Forelimb muscle (tissue), 1 donor: ENCODE measurements around the gene CDHR5. TPM values are rescaled to one million over a fixed set of nuclear protein-coding genes. Genes with fewer than 3 reads are reported as not detected.

Experiments
- DNase-seq: peaks from one replicate; pipeline ENCODE4 v3.0.0-alpha.2; 2013; ENCODE audit warnings: low read depth
- polyA plus RNA-seq: library from polyadenylated mRNA; unstranded; fragments of 120-200 nt; gene quantifications from one replicate; pipeline ENCODE4 v1.2.1, GENCODE V29; 2013; ENCODE audit not compliant: insufficient read length

Gene CDHR5
- polyA plus RNA-seq, 1 donor: 1.9 TPM

- DNase-seq: peak; percentile 72
Measured at GRCh38 chr11:568306-569157, 56.2 kb downstream of the CDHR5 start.

- DNase-seq: no peak
Measured at GRCh38 chr11:567629-568292, 57.0 kb downstream of the CDHR5 start.

GRCh38 chr11:567011-567628, 57.6 kb downstream of the CDHR5 start:
- no peak for DNase-seq

Other genes with a start within 250 kb of the CDHR5 start
- 0.16 TPM for gene PKP3, start 230.7 kb downstream of the CDHR5 start, polyA plus RNA-seq
- gene SIGIRR, start 210.0 kb downstream of the CDHR5 start, polyA plus RNA-seq: 11.6 TPM
- gene ANO9, start 182.9 kb downstream of the CDHR5 start, polyA plus RNA-seq: 0.20 TPM
- 33.3 TPM for gene PTDSS2, start 174.7 kb downstream of the CDHR5 start, polyA plus RNA-seq
- 85.0 TPM for gene RNH1, start 117.7 kb downstream of the CDHR5 start, polyA plus RNA-seq
- gene HRAS, start 89.4 kb downstream of the CDHR5 start, polyA plus RNA-seq: 120 TPM
- 7.3 TPM for gene LRRC56, start 87.4 kb downstream of the CDHR5 start, polyA plus RNA-seq
- 0.52 TPM for gene LMNTD2, start 64.2 kb downstream of the CDHR5 start, polyA plus RNA-seq
- 1.8 TPM for gene RASSF7, start 64.0 kb downstream of the CDHR5 start, polyA plus RNA-seq
- gene PHRF1, start 48.5 kb downstream of the CDHR5 start, polyA plus RNA-seq: 18.4 TPM
- 14.9 TPM for gene IRF7, start 9.0 kb downstream of the CDHR5 start, polyA plus RNA-seq
- gene SCT, start 2.2 kb upstream of the CDHR5 start, polyA plus RNA-seq: 97.2 TPM
- gene DRD4, start 12.3 kb upstream of the CDHR5 start, polyA plus RNA-seq: 1.1 TPM
- 28.7 TPM for gene DEAF1, start 70.3 kb upstream of the CDHR5 start, polyA plus RNA-seq
- 17.0 TPM for gene TMEM80, start 70.9 kb upstream of the CDHR5 start, polyA plus RNA-seq
- gene EPS8L2, start 81.3 kb upstream of the CDHR5 start, polyA plus RNA-seq: 2.0 TPM
- gene TALDO1, start 122.5 kb upstream of the CDHR5 start, polyA plus RNA-seq: 59.5 TPM
- gene GATD1, start 152.5 kb upstream of the CDHR5 start, polyA plus RNA-seq: 40.5 TPM
- 0.70 TPM for gene CEND1, start 165.1 kb upstream of the CDHR5 start, polyA plus RNA-seq
- gene SLC25A22, start 173.3 kb upstream of the CDHR5 start, polyA plus RNA-seq: 9.2 TPM
- gene PIDD1, start 180.3 kb upstream of the CDHR5 start, polyA plus RNA-seq: 11.2 TPM
- 1,639 TPM for gene RPLP2, start 185.0 kb upstream of the CDHR5 start, polyA plus RNA-seq
- 27.6 TPM for gene PNPLA2, start 194.0 kb upstream of the CDHR5 start, polyA plus RNA-seq
- gene CRACR2B, start 203.0 kb upstream of the CDHR5 start, polyA plus RNA-seq: 17.6 TPM
- gene CD151, start 208.0 kb upstream of the CDHR5 start, polyA plus RNA-seq: 155 TPM
- gene POLR2L, start 217.6 kb upstream of the CDHR5 start, polyA plus RNA-seq: 109 TPM
- gene TSPAN4, start 217.9 kb upstream of the CDHR5 start, polyA plus RNA-seq: 44.0 TPM